NCI-H187 treated with DMSO at 0.1 percent for 48 hours (cell line): Measurements from ENCODE around the gene ASCL2.
"Not testable (repeated sequence)": the region's sequence is repeated elsewhere in the genome, so short reads cannot be mapped to it uniquely, and the experiment has no call there.

Source experiments
- DNase-seq: peaks from one replicate; lab custom pipeline; 2025; lab: John Stamatoyannopoulos, UW

Gene ASCL2

GRCh38 chr11:2260491-2261364, 9.7 kb downstream of the ASCL2 start:
- DNase-seq, result no peak

DNA sequence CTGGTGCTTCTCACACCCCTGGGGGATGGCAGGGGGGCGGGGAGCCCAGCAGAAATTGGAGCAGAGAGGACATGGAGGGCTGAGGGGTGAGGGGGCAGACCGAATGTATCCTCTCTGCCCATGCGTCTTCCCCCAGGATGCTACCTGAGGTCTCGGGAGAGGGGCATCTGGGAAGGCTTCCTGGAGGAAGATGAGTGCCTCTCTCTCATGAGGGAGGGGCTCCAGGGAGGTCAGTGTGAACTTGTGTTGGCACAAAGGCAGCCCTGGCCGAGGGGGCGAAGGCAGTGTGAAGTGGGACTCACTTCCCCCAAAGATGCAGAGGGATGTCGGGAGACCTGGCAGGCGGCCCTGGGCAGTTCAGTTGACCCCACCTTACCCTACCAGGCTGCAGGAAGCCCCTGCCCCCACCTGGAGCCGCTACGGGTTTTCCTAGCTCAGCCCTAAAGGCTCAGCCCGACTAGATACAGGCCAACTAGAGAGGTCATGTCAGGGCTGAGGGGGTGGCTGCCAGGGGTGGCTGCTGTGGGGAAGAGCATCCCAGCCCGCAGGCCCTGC, 10.4 kb downstream of the ASCL2 start:
- DNase-seq, result no peak

DNA sequence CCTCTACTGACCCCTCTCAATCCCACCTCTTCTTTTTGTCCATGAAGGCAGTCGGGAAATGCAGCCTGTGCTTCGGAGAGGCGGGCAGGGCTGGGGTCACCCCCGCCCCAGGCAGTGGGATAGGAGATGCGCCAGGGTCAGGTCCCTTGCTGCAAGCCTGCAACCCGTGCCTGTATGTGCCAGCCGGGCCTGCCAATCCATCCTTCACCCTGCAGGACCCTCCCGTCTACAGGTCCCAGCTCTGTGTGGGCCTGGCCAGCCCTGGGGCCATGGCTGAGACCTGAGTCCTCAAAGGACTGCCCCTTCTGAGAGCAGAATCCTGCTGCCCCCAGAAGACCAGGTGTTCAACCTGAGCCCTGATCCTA, 10.9 kb downstream of the ASCL2 start:
- no peak for DNase-seq

- no peak for DNase-seq
These were observed 11.6 kb downstream of the ASCL2 start for GRCh38 chr11:2258501-2259465.

GRCh38 chr11:2256951-2257700, 13.3 kb downstream of the ASCL2 start:
- DNase-seq, result no peak

DNA sequence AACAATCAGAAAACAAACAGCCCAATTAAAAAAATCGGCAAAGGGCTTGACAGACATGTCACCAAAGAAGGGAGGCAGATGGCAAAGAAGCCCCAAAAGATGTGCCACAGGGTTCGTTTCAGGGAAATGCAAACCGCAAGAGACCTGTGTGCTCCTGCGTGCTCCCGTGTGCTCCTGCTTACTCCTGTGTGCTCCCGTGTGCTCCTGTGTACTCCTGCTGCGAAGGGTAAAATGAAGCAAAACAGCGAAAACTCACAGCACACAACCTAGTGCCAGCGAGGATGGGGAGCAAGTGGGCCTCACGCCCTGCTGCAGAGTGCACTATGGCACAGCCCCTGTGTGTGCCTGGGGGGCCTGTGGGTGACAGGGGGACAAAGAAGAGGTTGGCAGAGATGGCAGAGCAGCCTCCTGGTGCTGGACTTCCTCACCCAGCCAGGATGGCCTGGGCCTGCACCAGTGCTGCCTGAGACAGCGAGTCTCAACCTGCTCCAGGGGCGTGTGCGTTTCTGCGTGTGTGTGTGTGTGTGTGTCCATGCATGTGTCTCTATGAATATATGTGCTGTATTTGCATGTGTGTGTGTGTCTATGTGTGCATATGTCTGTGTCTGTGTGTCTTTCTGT, 14.0 kb downstream of the ASCL2 start:
- DNase-seq, result no peak

DNA sequence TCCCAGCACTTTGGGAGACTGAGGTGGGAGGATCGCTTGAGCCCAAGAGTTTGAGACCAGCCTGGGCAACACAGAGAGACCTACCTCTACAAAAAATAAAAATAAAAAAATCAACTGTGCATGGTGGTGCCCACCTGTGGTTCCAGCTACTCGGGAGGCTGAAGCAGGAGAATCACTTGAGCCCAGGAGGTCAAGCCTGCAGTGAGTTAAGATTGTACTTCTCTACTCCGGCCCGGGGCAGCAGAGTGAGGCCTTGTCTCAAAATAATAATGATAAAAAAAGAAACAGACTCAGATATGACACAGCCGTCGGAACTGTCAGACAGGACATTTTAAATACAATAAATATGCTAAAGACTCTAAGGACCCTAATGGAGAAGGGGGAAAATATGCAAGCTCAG, 18.4 kb downstream of the ASCL2 start:
- no peak for DNase-seq

DNA sequence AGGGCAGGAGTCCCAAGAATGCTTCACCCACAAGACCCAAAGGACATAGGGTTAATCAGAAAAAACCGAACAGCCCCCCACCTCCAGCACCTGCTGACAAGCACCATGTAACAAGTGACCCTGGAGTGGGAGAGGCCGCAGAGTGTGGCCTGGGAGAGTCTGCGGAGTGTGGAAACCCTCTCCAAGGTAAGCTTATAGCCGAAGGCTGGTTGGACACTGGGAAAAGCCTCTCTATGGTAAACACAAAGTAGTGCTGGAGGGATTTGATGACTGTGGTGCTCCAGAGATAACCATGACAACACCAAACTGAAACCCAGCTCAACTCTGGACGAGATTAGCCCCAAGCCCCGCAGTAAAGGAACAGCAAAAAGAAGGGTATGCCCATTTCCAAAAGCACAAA, 19.2 kb downstream of the ASCL2 start:
- DNase-seq, result no peak

GRCh38 chr11:2250485-2250884, 19.9 kb downstream of the ASCL2 start:
- no peak for DNase-seq

DNA sequence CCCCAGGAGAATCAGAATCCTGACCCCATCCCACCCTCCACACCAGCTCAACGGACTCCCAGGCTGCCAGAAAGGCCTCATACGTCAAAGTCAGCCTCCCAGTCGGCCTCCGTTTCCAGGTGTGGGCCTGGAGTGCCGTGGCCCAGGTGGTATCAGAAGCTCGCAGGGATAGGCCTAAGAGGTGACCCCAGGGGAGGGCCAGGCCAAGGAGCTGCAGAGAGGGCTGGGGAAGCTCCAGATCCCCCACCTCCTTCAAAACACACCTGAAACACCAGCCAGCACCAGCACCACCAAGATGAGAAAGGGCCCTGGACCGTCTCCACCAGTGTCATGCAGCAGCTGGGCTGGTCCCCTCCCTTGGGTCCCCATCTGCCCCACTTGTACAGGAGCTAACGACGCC, 20.3 kb downstream of the ASCL2 start:
- no peak for DNase-seq

DNA sequence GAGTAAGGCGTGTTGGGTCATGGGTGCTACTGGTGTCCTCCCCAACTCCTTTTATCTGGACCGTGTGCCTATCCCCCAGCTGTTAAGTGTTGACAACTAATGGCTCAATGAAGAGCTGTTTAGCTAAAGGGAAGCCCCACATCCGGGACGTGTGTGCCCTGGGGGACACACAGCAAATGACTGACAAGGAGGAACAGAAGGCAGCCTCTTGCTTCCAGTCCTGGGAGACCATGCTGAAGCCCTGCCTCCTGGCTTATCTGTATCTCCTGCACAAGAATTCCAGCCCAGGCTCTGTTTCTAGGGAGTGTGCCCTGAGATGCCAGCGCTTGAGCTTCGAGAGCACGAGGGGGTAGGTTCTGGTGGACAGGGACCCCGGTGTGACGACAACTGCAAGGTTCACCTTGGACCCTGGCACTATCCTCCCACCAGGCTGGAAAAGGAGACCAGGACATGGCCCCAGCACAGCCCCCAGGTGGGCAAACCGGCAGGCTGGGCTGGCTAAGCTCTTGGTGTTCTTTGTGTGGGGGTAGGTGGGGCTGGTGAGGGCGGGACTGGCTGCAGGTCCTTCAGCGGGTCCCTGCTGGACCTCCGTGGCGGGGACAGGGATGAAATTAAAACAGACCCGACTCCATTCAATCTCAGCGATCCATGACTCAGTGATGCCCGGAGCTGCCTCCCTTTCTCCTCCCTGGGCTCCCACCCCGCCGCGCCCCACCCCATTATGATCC, 21.0 kb downstream of the ASCL2 start:
- no peak for DNase-seq

GRCh38 chr11:2248762-2249161, 21.6 kb downstream of the ASCL2 start:
- no peak for DNase-seq

DNA sequence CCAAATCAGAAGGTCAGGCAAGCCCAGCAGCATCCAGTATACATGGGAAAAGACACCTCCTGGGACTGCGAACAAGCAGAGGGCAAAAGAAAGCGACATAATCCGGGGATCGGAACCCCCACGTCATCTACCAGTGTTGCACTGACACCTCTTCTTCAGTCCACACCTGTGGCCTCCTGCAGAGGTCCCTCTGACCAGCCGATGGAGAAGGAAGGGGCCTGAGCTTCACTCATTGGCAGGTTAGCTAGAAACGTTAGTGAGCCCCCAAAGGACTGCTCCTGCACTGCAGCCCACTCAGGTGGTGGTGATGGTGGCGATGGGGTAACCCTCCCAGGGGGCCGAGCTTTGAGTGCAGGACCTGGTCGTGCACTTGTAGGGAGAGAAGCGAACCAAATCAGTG, 22.1 kb downstream of the ASCL2 start:
- no peak for DNase-seq

GRCh38 chr11:2247496-2247895, 22.9 kb downstream of the ASCL2 start:
- no peak for DNase-seq

DNA sequence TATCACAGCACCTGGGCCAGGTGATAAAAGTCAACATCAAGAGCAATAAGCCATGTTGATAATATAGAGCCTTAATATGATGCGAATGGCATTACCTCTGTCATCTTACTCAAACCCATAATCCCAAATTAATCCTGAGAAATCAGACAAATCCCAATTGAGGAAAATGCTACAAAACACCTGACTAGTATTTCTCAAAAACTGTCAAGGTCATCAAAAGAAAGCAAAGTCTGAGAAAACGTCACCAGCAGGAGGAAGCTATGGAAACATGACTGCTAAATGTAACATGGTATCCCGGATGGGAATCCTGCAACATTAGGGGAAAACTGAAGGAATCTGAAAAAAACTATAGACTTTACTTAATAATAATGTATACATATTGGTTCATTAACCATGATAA, 29.6 kb downstream of the ASCL2 start:
- DNase-seq, result no peak

GRCh38 chr11:2237457-2238238, 32.7 kb downstream of the ASCL2 start:
- DNase-seq, result no peak

DNA sequence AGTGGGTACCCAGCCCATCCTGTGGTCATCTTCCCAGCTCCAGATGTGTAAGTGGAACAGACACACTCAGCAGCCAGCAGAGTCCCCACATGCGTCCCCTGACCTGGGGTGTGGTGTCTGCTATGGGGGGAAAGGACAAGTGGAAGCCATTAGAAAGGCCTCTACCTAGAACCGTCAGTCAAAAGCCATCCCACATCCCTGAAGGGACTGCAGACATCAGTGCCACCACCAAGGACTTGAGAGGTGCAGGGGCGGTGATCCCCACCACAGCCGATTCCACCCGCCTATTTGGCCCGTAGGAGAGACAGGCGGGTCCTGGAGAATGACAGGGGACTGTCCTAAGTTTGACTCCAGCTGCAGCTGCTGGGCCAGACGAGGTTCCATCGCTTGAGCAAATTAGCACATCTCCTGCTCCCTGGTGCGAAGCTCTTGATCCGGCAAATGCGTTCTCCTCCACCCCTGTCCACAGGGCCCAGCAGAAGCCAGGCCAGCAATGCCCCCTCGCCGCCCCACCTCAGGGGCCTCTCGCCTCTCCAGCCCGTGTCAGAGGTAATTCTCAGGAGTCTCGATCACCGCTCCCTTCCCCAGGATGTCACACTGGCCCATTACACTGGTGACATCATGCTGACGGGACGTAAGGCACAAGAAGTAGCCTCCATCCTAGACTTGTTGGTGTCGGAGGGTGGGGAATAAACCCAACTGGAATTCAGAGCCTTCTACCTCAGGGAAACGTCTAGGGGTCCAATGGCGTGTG, 33.8 kb downstream of the ASCL2 start:
- not testable (repeated sequence) for DNase-seq

DNA sequence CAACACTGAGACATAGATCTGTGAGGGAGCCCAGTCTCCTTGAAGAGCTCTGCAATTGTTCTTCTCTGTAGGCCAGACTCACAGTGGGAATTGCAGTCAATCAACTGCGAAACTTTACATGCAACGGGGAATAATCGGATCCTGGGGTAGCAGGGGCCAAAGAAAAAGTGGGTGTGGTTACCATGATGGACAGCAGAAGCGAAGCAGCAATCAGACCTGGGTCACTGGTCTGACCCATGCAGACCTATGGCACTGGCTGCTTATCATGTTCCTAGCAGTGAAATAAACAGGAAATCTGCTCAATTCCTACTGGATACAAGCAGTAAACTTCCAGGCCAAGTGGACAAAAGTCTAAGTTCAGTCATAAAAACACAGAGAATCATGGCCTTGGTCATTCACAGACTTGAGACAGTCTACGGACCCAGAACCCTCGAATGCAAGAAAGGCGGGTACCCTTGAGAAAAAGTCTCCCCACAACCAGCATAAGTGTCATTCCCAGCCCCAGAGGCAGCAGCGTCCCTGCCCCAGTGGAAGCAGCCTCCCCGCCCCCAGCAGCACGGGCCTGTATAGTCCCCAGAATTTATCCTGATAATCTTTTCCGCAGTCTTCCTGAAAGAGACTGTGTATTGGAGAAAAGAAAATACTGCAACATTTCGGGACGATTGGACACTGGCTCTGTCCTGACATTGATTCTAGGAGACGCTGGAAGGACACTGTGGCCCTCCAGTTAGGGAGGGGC, 34.6 kb downstream of the ASCL2 start:
- no peak for DNase-seq

GRCh38 chr11:2234963-2235362, 35.4 kb downstream of the ASCL2 start:
- DNase-seq, result no peak
